HepG2 (cell line): ENCODE results near the gene P2RX6. TPM values are rescaled to one million over a fixed set of nuclear protein-coding genes. Genes with fewer than 3 reads are reported as not detected.

Experiments
- ATAC-seq: fragments of 200-7000 bp; cut with Tn5 transposase; 3 replicates; pipeline ENCODE4 v1.9.1; 2020; ENCODE audit warnings: mild to moderate bottlenecking, moderate library complexity
- BruUV-seq: library from RNA; stranded (reverse); fragments of 400-500 nt; replicated peaks from 2 replicates; lab custom pipeline; 2021; lab: Mats Ljungman, UMichigan
- CTCF ChIA-PET: fragments of 300-600 bp; formaldehyde crosslinking; extraction: SDS; loops from one replicate; lab custom pipeline; 2021; ENCODE audit warnings: low total read pairs, inconsistent platforms, low intra/inter-chr PET ratio; lab: Yijun Ruan, JAX
- POLR2A ChIA-PET: fragments of 350-600 bp; sonication (Branson Sonifier 250); formaldehyde crosslinking; loops from one replicate; lab custom pipeline; 2020; ENCODE audit warnings: antibody characterized with exemption, inconsistent platforms; lab: Yijun Ruan, JAX
- DNase-seq: peaks from one replicate; pipeline ENCODE4 v3.0.0-alpha.2; 2015; ENCODE audit warnings: low spot score
- FAIRE-seq: peaks from 3 replicates; lab custom pipeline; 2011; peaks lifted over from hg19 to GRCh38; lab: Jason Lieb, UNC
- H2AFZ ChIP-seq: one replicate; pipeline ENCODE4 v1.6.1; 2011; ENCODE audit warnings: low read length, inconsistent platforms
- H3K27ac ChIP-seq: fragments of 300-600 bp; 3 replicates; pipeline ENCODE4 v1.8.0; 2011; ENCODE audit warnings: mixed run types, mild to moderate bottlenecking, mixed read lengths, low read length, inconsistent platforms; ENCODE audit not compliant: insufficient read depth; ENCODE audit errors: extremely low read length
- H3K27me3 ChIP-seq, 2 experiments: fragments of 200-600 bp in 1 of 2; 2 replicates in 1 of 2; 3 replicates in 1 of 2; pipeline versions ENCODE4 v1.6.0 to v1.8.0; 2011; ENCODE audit warnings: low read length in 2 of 2, mild to moderate bottlenecking in 2 of 2, moderate library complexity in 2 of 2, inconsistent platforms in 1 of 2; ENCODE audit not compliant: insufficient read depth in 2 of 2, control insufficient read depth in 1 of 2
- H3K36me3 ChIP-seq, 2 experiments: fragments of 200-600 bp in 1 of 2; replicated peaks in 1 of 2; 2 replicates in 1 of 2; 3 replicates in 1 of 2; pipeline versions ENCODE4 v1.5.1 to v1.8.0; 2011; ENCODE audit warnings: low read length in 2 of 2, inconsistent platforms in 1 of 2; ENCODE audit not compliant: insufficient read depth in 2 of 2, control insufficient read depth in 1 of 2
- H3K4me1 ChIP-seq: 2 replicates; pipeline ENCODE4 v1.5.1; 2012; ENCODE audit warnings: low read length, inconsistent platforms; ENCODE audit not compliant: insufficient read depth
- H3K4me2 ChIP-seq: 2 replicates; pipeline ENCODE4 v1.6.0; 2011; ENCODE audit warnings: low read depth, low read length, inconsistent platforms
- H3K4me3 ChIP-seq, 3 experiments: fragments of 200-600 bp in 1 of 3; sonication (generic), shearing (Covaris generic) in 1 of 3; replicated peaks in 1 of 3; 2 replicates each; pipeline ENCODE4 v1.5.1; 2011 to 2016; ENCODE audit warnings: low read length in 3 of 3, inconsistent platforms in 2 of 3, low read depth in 2 of 3, mild to moderate bottlenecking in 2 of 3, control low read depth in 1 of 3, mixed read lengths in 1 of 3; ENCODE audit not compliant: insufficient read depth in 1 of 3
- H3K79me2 ChIP-seq: one replicate; pipeline ENCODE4 v1.6.1; 2011; ENCODE audit warnings: low read length, inconsistent platforms; ENCODE audit not compliant: insufficient read depth
- H3K9ac ChIP-seq: 2 replicates; pipeline ENCODE4 v1.6.0; 2011; ENCODE audit warnings: mild to moderate bottlenecking, low read depth, low read length, inconsistent platforms; ENCODE audit not compliant: insufficient read depth
- H3K9me3 ChIP-seq: 2 replicates; pipeline ENCODE4 v1.5.1; 2012; ENCODE audit warnings: mild to moderate bottlenecking, low read length
- H4K20me1 ChIP-seq: 2 replicates; pipeline ENCODE4 v1.6.0; 2011; ENCODE audit warnings: inconsistent platforms, mild to moderate bottlenecking, low read length, moderate library complexity; ENCODE audit not compliant: insufficient read depth
- ELK4 ChIP-seq: sonication (generic); formaldehyde crosslinking; IDR thresholded peaks from 2 replicates; pipeline ENCODE4 v1.9.0; 2021; ENCODE audit warnings: missing genetic modification reagents, borderline replicate concordance
- HNRNPH1 ChIP-seq: fragments of 200-400 bp; formaldehyde crosslinking; optimal IDR thresholded peaks from 2 replicates; pipeline ENCODE3; 2017; ENCODE audit warnings: mild to moderate bottlenecking, low read depth, low read length
- JARID2 ChIP-seq: sonication (generic); formaldehyde crosslinking; IDR thresholded peaks from 2 replicates; pipeline ENCODE4 v1.8.1; 2023; ENCODE audit warnings: missing genetic modification reagents, inconsistent platforms; ENCODE audit not compliant: insufficient replicate concordance
- MYPOP ChIP-seq: sonication (generic); formaldehyde crosslinking; IDR thresholded peaks from 2 replicates; pipeline ENCODE4 v1.8.1; 2023; ENCODE audit warnings: mild to moderate bottlenecking, moderate library complexity, missing genetic modification reagents
- NR2F6 ChIP-seq, 2 experiments: IDR thresholded peaks; 2 replicates each; pipeline ENCODE4 v1.6.1; 2016; ENCODE audit warnings: antibody characterized with exemption in 1 of 2, mild to moderate bottlenecking in 1 of 2
- THYN1 ChIP-seq: sonication (generic); formaldehyde crosslinking; IDR thresholded peaks from 2 replicates; pipeline ENCODE4 v1.8.1; 2023; ENCODE audit warnings: low read depth, mild to moderate bottlenecking, moderate library complexity, missing genetic modification reagents, borderline replicate concordance
- TRAFD1 ChIP-seq: sonication (generic); formaldehyde crosslinking; IDR thresholded peaks from 2 replicates; pipeline ENCODE4 v1.5.1; 2020; ENCODE audit warnings: missing genetic modification reagents, mild to moderate bottlenecking, borderline replicate concordance
- ZC3H4 ChIP-seq: sonication (generic); formaldehyde crosslinking; IDR thresholded peaks from 2 replicates; pipeline ENCODE4 v1.4.0; 2020; ENCODE audit warnings: missing genetic modification reagents, borderline replicate concordance
- ZNF343 ChIP-seq: sonication (generic); formaldehyde crosslinking; IDR thresholded peaks from 2 replicates; pipeline ENCODE4 v1.4.0; 2020; ENCODE audit warnings: mild to moderate bottlenecking, missing genetic modification reagents
- ZNF547 ChIP-seq: sonication (generic); formaldehyde crosslinking; IDR thresholded peaks from 2 replicates; pipeline ENCODE4 v1.5.1; 2020; ENCODE audit warnings: mild to moderate bottlenecking, missing genetic modification reagents
- ZNF841 ChIP-seq: sonication (generic); formaldehyde crosslinking; IDR thresholded peaks from 2 replicates; pipeline ENCODE4 v1.8.1; 2023; ENCODE audit warnings: missing genetic modification reagents, borderline replicate concordance
- WGBS: methylation state at CpG from one replicate; pipeline ENCODE4 v1.1.6; 2017; ENCODE audit warnings: low lambda C conversion rate; 5-methylcytosine and 5-hydroxymethylcytosine counted together
- in situ Hi-C: cut with HindIII; loops from 2 replicates; pipeline ENCODE4 v1.10.0; 2017; ENCODE audit warnings: low pct_unique_long_range_greater_than_20kb; ENCODE audit not compliant: extremely low pct_ligation_motif_present
- intact Hi-C: fragments of 100-400 bp; cut with micrococcal nuclease; formaldehyde crosslinking; loops from one replicate; pipeline ENCODE4 v1.10.0; 2022; ENCODE audit not compliant: unreplicated experiment
- polyA plus RNA-seq, 8 experiments: library from polyadenylated mRNA; depleted of rRNA in 3 of 8; stranded (reverse) in 7 of 8; unstranded in 1 of 8; fragments of >200 nt; fragmentation: Illumina TruSeq in 4 of 8; extraction: Trizol in 4 of 8; gene quantifications; 2 replicates each; pipeline versions ENCODE4 v1.2.1 to v1.2.3, GENCODE V29; 2011 to 2016; ENCODE audit warnings: low read depth in 4 of 8, missing spikeins in 1 of 8, mixed read lengths in 1 of 8; ENCODE audit not compliant: insufficient read depth in 1 of 8
- total RNA-seq, 5 experiments: library from RNA; depleted of rRNA; stranded (reverse); fragments of >200 nt; fragmentation: Illumina TruSeq; extraction: Trizol; gene quantifications; 2 replicates each; pipeline ENCODE4 v1.2.3, GENCODE V29; 2016; ENCODE audit warnings: low read depth in 1 of 5

The P2RX6 gene
- total and polyA plus RNA-seq, 2 of the 13 experiments (the other 11 are each of a cell fraction or from before 2014, with no cell fraction given): 0.04 to 0.12 TPM

GRCh38 chr22:20968281-20968977, 46.5 kb upstream of the P2RX6 start:
- CTCF ChIA-PET: no interaction called here

GRCh38 chr22:20970939-20971657, 43.9 kb upstream of the P2RX6 start:
- no peak overlapping the region for H3K27ac ChIP-seq
- in situ Hi-C loops (no loop called here), intact Hi-C loops (no loop called here)
- H3K4me1 ChIP-seq: peaks cover 22% of the 10 kb centered on the region
- ATAC-seq: no peak
- no peak for FAIRE-seq
- no peak overlapping the region for H3K9ac ChIP-seq
- H2AFZ ChIP-seq: no peak overlapping the region
- H3K27me3 ChIP-seq: no peaks in the 10 kb centered on the region
- H3K4me3 ChIP-seq: no peak overlapping the region
- BruUV-seq: no TSS peak
- ChIA-PET POLR2A (interaction anchor here (1.0 to 5.1 kb wide), 3 partner anchors 11 to 45 kb away, joined by 3 to 33 read pairs (median 6); partner anchors contain the start of gene LZTR1), CTCF (no interaction called here)
- no peaks in the 10 kb centered on the region for H3K36me3 ChIP-seq
- no peak overlapping the region for H3K4me2 ChIP-seq
- H3K79me2 ChIP-seq: no peaks in the 10 kb centered on the region
- H3K9me3 ChIP-seq: no peaks in the 10 kb centered on the region
- 65% methylated on average over 4 of the region's 4 CpGs for WGBS
- no peak for DNase-seq
- H4K20me1 ChIP-seq: no peaks in the 10 kb centered on the region
- no peak for TF ChIP-seq HNRNPH1
- no peak for TF ChIP-seq MYPOP
- TF ChIP-seq ZNF841 (CRISPR knock-in tag): no peak
- TF ChIP-seq TRAFD1 (CRISPR knock-in tag): no peak
- no peak for TF ChIP-seq ELK4 (CRISPR knock-in tag)
- TF ChIP-seq NR2F6 (IDR thresholded peaks at IDR 0.05): peak; percentile 33; the same call in 1 of the 2 replicates
- no peak; the same call in 1 of the 2 replicates for TF ChIP-seq NR2F6 (CRISPR knock-in tag; IDR thresholded peaks at IDR 0.05)
- TF ChIP-seq ZC3H4 (CRISPR knock-in tag): no peak
- no peak for TF ChIP-seq ZNF547 (CRISPR knock-in tag)

More at GRCh38 chr22:20968281-20968977, 46.5 kb upstream of the P2RX6 start:
- no peak for TF ChIP-seq JARID2
- no peak for TF ChIP-seq THYN1 (CRISPR knock-in tag)
- no peak for TF ChIP-seq ZNF343
- no peak for DNase-seq
- no peak overlapping the region for H3K9ac ChIP-seq
- H3K4me2 ChIP-seq: no peak overlapping the region
- no peaks in the 10 kb centered on the region for H3K27me3 ChIP-seq
- no peak overlapping the region for H2AFZ ChIP-seq
- H3K27ac ChIP-seq: no peak overlapping the region
- no peaks in the 10 kb centered on the region for H3K9me3 ChIP-seq
- in situ Hi-C loops: no loop called here
- H3K4me1 ChIP-seq: peaks cover 42% of the 10 kb centered on the region
- POLR2A ChIA-PET: interaction anchor here (0.8 to 2.8 kb wide), 3 partner anchors 11 to 14 kb away, joined by 3 to 14 read pairs (median 3); partner anchors contain the start of gene LZTR1
- H3K36me3 ChIP-seq: no peaks in the 10 kb centered on the region
- ATAC-seq: no peak
- no peaks in the 10 kb centered on the region for H3K79me2 ChIP-seq
- WGBS: 98% methylated on average over 5 of the region's 7 CpGs
- no peaks in the 10 kb centered on the region for H4K20me1 ChIP-seq
- no TSS peak for BruUV-seq
- no peak for FAIRE-seq
- intact Hi-C loops: no loop called here
- no peak overlapping the region for H3K4me3 ChIP-seq
